Peyer's patch (tissue), 4 donors: ENCODE data around the gene POC1A. TPM values are rescaled to one million over a fixed set of nuclear protein-coding genes. Genes with fewer than 3 reads are reported as not detected.

Experiments used
- DNase-seq, 3 donors: peaks; one replicate each; pipeline ENCODE4 v3.0.0-alpha.2; 2017 to 2019
- H3K27ac ChIP-seq, 4 donors: fragments of 200-600 bp; sonication (generic); one replicate each; pipeline ENCODE4 v1.5.1; 2016 to 2019
- H3K27me3 ChIP-seq, 2 donors: fragments of 200-600 bp; sonication (generic); one replicate each; pipeline ENCODE4 v1.5.1; 2019
- H3K36me3 ChIP-seq, 3 donors: fragments of 200-600 bp; sonication (generic); one replicate each; pipeline ENCODE4 v1.5.1; 2016 to 2019
- H3K4me1 ChIP-seq, 4 donors: fragments of 200-600 bp; sonication (generic); one replicate each; pipeline ENCODE4 v1.5.1; 2016 to 2019
- H3K4me3 ChIP-seq, 4 donors: fragments of 200-600 bp; sonication (generic); 1 replicate in 3 of 4; 2 replicates in 1 of 4; pipeline ENCODE4 v1.5.1; 2016 to 2019; ENCODE audit warnings: mild to moderate bottlenecking in 1 of 4
- H3K9me3 ChIP-seq, 4 donors: fragments of 200-600 bp; sonication (generic); one replicate each; pipeline ENCODE4 v1.5.1; 2016 to 2019; ENCODE audit warnings: mild to moderate bottlenecking in 1 of 4
- CTCF ChIP-seq, 6 experiments: fragments of 450-650 bp in 4 of 6; fragments of 200-600 bp in 2 of 6; sonication (generic) in 1 of 6; IDR thresholded peaks; one replicate each; pipeline ENCODE4 v1.5.1; 2017 to 2019; ENCODE audit warnings: antibody characterized with exemption in 6 of 6, mild to moderate bottlenecking in 3 of 6, moderate library complexity in 1 of 6
- POLR2A ChIP-seq, 2 donors: fragments of 450-650 bp; IDR thresholded peaks; one replicate each; pipeline ENCODE4 v1.5.1; 2017; ENCODE audit warnings: antibody characterized with exemption in 2 of 2, mild to moderate bottlenecking in 2 of 2, moderate library complexity in 2 of 2
- total RNA-seq, 4 donors: library from RNA; depleted of rRNA; stranded (reverse); fragments of >200 nt; gene quantifications; one replicate each; pipeline ENCODE4 v1.1.0, GENCODE V29; 2016

The POC1A gene
- 1 to 10 TPM; 3.4 to 9.3 (median 6.5) TPM for total RNA-seq

- peak; percentile 28 to 52 for TF ChIP-seq POLR2A (IDR thresholded peaks at IDR 0.05)
- TF ChIP-seq CTCF (IDR thresholded peaks at IDR 0.05): peak; percentile 17 to 54 (median 37)
- Histone ChIP-seq H3K27ac (peak within 1 kb of the TSS; percentile 84 to 88 (median 86)), H3K9me3 (no peaks in the 10 kb centered on the region), H3K4me1 (peaks cover 0 to 19% (median 3%) of the 10 kb centered on the region in 4 donors), H3K4me3 (peak within 1 kb of the TSS; percentile 63 to 76 (median 68)), H3K36me3 (no peaks in the 10 kb centered on the region), H3K27me3 (no peaks in the 10 kb centered on the region)
- DNase-seq: peak; percentile 93 to 98 (median 94)
Observed at GRCh38 chr3:52154135-52155094, at the start of gene POC1A. TSS of gene POC1A (minus strand) at chr3:52154423. CDS start at chr3:52154372, 51 bp downstream.

GRCh38 chr3:52203701-52204100 is 49.5 kb upstream of the POC1A start:
- H3K4me1 ChIP-seq: peaks cover 0 to 31% (median 8%) of the 10 kb centered on the region in 4 donors
- no peak overlapping the region for H3K27ac ChIP-seq
- peaks cover 0 to 70% (median 0%) of the 10 kb centered on the region in 3 donors for H3K36me3 ChIP-seq
- no peaks in the 10 kb centered on the region for H3K27me3 ChIP-seq
- no peak for TF ChIP-seq POLR2A (IDR thresholded peaks at IDR 0.05)
- no peak for TF ChIP-seq CTCF (IDR thresholded peaks at IDR 0.05)
- H3K9me3 ChIP-seq: no peaks in the 10 kb centered on the region
- no peak for DNase-seq
- H3K4me3 ChIP-seq: no peak overlapping the region

- Histone ChIP-seq H3K4me3 (no peak overlapping the region), H3K27me3 (no peaks in the 10 kb centered on the region), H3K4me1 (peaks cover under 1 to 35% (median 11%) of the 10 kb centered on the region in 4 donors), H3K9me3 (no peaks in the 10 kb centered on the region), H3K27ac (peak overlapping the region in 2 of 4 donors; percentile 7 to 8), H3K36me3 (peaks cover 0 to 58% (median 0%) of the 10 kb centered on the region in 3 donors)
- no peak for TF ChIP-seq CTCF (IDR thresholded peaks at IDR 0.05)
- no peak for TF ChIP-seq POLR2A (IDR thresholded peaks at IDR 0.05)
- no peak for DNase-seq
Observed at GRCh38 chr3:52202384-52203077, 48.3 kb upstream of the POC1A start.

- peaks cover 3 to 49% (median 20%) of the 10 kb centered on the region in 4 donors for H3K4me1 ChIP-seq
- no peak overlapping the region for H3K27ac ChIP-seq
- no peak overlapping the region for H3K4me3 ChIP-seq
- no peaks in the 10 kb centered on the region for H3K27me3 ChIP-seq
- H3K36me3 ChIP-seq: peaks cover 0 to 44% (median 0%) of the 10 kb centered on the region in 3 donors
- H3K9me3 ChIP-seq: no peaks in the 10 kb centered on the region
- TF ChIP-seq POLR2A (IDR thresholded peaks at IDR 0.05): no peak
- no peak for TF ChIP-seq CTCF (IDR thresholded peaks at IDR 0.05)
- DNase-seq: no peak
Observed at GRCh38 chr3:52200981-52201679, 46.9 kb upstream of the POC1A start.
